GM12878 (cell line): ENCODE data around the gene ADPRHL1. TPM values are rescaled to one million over a fixed set of nuclear protein-coding genes. Genes with fewer than 3 reads are reported as not detected.
A peak's percentile ranks its signal among the peaks of the same experiment; 100 is the strongest.

Experiments used
- ATAC-seq: fragments of 200-7000 bp; cut with Tn5 transposase; 3 replicates; pipeline ENCODE4 v1.9.1; 2020; ENCODE audit warnings: mild to moderate bottlenecking, moderate library complexity
- BruUV-seq: library from RNA; stranded (reverse); fragments of 400-500 nt; replicated peaks from 2 replicates; lab custom pipeline; 2021; lab: Mats Ljungman, UMichigan
- CTCF ChIA-PET: fragments of 300-600 bp; sonication (Branson Sonifier 250); formaldehyde crosslinking; extraction: SDS; loops from one replicate; lab custom pipeline; 2021; ENCODE audit warnings: inconsistent platforms; lab: Yijun Ruan, JAX
- POLR2A ChIA-PET: fragments of 350-600 bp; formaldehyde crosslinking; extraction: SDS; loops from one replicate; lab custom pipeline; 2021; ENCODE audit warnings: inconsistent platforms; lab: Charles Lee
- RAD21 ChIA-PET: fragments of 300-600 bp; sonication (Branson Sonifier 250); formaldehyde crosslinking; loops from one replicate; lab custom pipeline; 2023; ENCODE audit warnings: antibody characterized with exemption; ENCODE audit not compliant: unreplicated experiment; lab: Charles Lee
- SMC1A ChIA-PET: fragments of 300-600 bp; sonication (Branson Sonifier 250); formaldehyde crosslinking; loops from one replicate; lab custom pipeline; 2023; ENCODE audit not compliant: unreplicated experiment, uncharacterized antibody; lab: Charles Lee
- DNase-seq: peaks from one replicate; pipeline ENCODE4 v3.0.0-alpha.2; 2011; ENCODE audit warnings: low read depth, low spot score
- FAIRE-seq: peaks from 3 replicates; lab custom pipeline; 2011; peaks lifted over from hg19 to GRCh38; lab: Jason Lieb, UNC
- H2AFZ ChIP-seq: 2 replicates; pipeline ENCODE4 v1.6.0; 2011; ENCODE audit warnings: low read depth, low read length, control low read depth; ENCODE audit not compliant: control insufficient read depth
- H3K27ac ChIP-seq: 2 replicates; pipeline ENCODE4 v1.5.1; 2011; ENCODE audit warnings: control low read depth; ENCODE audit not compliant: control insufficient read depth, insufficient read depth
- H3K27me3 ChIP-seq, 2 experiments: replicated peaks in 1 of 2; 2 replicates each; pipeline versions ENCODE4 v1.6.0 to v1.6.1; 2011; ENCODE audit warnings: low read length in 1 of 2; ENCODE audit not compliant: control insufficient read depth in 2 of 2, insufficient read depth in 2 of 2
- H3K36me3 ChIP-seq, 2 experiments: 2 replicates each; pipeline ENCODE4 v1.5.1; 2011; ENCODE audit warnings: low read length in 1 of 2; ENCODE audit not compliant: control insufficient read depth in 2 of 2, insufficient read depth in 2 of 2
- H3K4me1 ChIP-seq: 2 replicates; pipeline ENCODE4 v1.6.1; 2011; ENCODE audit warnings: mild to moderate bottlenecking, low read length, moderate library complexity, mixed read lengths; ENCODE audit not compliant: control insufficient read depth, insufficient read depth
- H3K4me2 ChIP-seq: 2 replicates; pipeline ENCODE4 v1.6.0; 2011; ENCODE audit warnings: control low read depth; ENCODE audit not compliant: control insufficient read depth, insufficient read depth
- H3K4me3 ChIP-seq: fragments of 200-600 bp; sonication (generic); 2 replicates; pipeline ENCODE4 v1.5.1; 2016
- H3K79me2 ChIP-seq: 2 replicates; pipeline ENCODE4 v1.6.0; 2011; ENCODE audit warnings: low read length; ENCODE audit not compliant: control insufficient read depth, insufficient read depth
- H3K9ac ChIP-seq: 2 replicates; pipeline ENCODE4 v1.8.0; 2011; ENCODE audit warnings: low read length, control low read depth, mixed read lengths; ENCODE audit not compliant: control insufficient read depth, insufficient read depth
- H3K9me3 ChIP-seq: replicated peaks from 3 replicates; pipeline ENCODE4 v1.5.1; 2011; ENCODE audit warnings: mild to moderate bottlenecking, low read length; ENCODE audit not compliant: control insufficient read depth, insufficient read depth
- H4K20me1 ChIP-seq: 2 replicates; pipeline ENCODE4 v1.6.0; 2011; ENCODE audit not compliant: control insufficient read depth, insufficient read depth
- BHLHE40 ChIP-seq, 2 experiments: fragments of 450-650 bp in 1 of 2; IDR thresholded peaks; 2 replicates each; pipeline ENCODE4 v1.6.1; 2011 to 2017; ENCODE audit warnings: low read depth in 2 of 2, borderline replicate concordance in 1 of 2, improper control_type of control experiment in 1 of 2, low read length in 1 of 2, mild to moderate bottlenecking in 1 of 2
- BMI1 ChIP-seq: fragments of 450-650 bp; IDR thresholded peaks from 2 replicates; pipeline ENCODE4 v1.6.1; 2016; ENCODE audit warnings: mild to moderate bottlenecking, moderate library complexity, borderline replicate concordance
- ETV6 ChIP-seq, 2 experiments: fragments of 450-650 bp in 1 of 2; IDR thresholded peaks in 1 of 2; conservative IDR thresholded peaks in 1 of 2; 2 replicates each; pipeline ENCODE4 v1.6.1; 2014; ENCODE audit warnings: antibody characterized with exemption in 1 of 2, borderline replicate concordance in 1 of 2, low read depth in 1 of 2, mild to moderate bottlenecking in 1 of 2, moderate library complexity in 1 of 2
- FOXM1 ChIP-seq: IDR thresholded peaks from 2 replicates; pipeline ENCODE4 v1.6.1; 2012; ENCODE audit warnings: low read depth, mild to moderate bottlenecking, inconsistent platforms, low read length, moderate library complexity
- GABPA ChIP-seq: IDR thresholded peaks from 2 replicates; pipeline ENCODE4 v1.6.1; 2014; ENCODE audit warnings: antibody characterized with exemption, low read depth, mild to moderate bottlenecking, inconsistent platforms
- JUNB ChIP-seq: IDR thresholded peaks from 2 replicates; pipeline ENCODE4 v1.6.1; 2016; ENCODE audit warnings: antibody characterized with exemption, mild to moderate bottlenecking
- MEF2A ChIP-seq: IDR thresholded peaks from 2 replicates; pipeline ENCODE4 v1.6.1; 2011; ENCODE audit warnings: low read depth, mild to moderate bottlenecking, low read length, moderate library complexity; ENCODE audit not compliant: insufficient read depth
- MTA3 ChIP-seq: IDR thresholded peaks from 2 replicates; pipeline ENCODE4 v1.6.1; 2012; ENCODE audit warnings: low read length, inconsistent platforms, borderline replicate concordance
- PKNOX1 ChIP-seq: fragments of 450-650 bp; IDR thresholded peaks from 2 replicates; pipeline ENCODE4 v1.6.1; 2016; ENCODE audit warnings: mild to moderate bottlenecking
- RAD51 ChIP-seq: fragments of 450-650 bp; IDR thresholded peaks from 2 replicates; pipeline ENCODE4 v1.6.1; 2016; ENCODE audit warnings: moderate library complexity, mild to moderate bottlenecking, inconsistent platforms
- RELB ChIP-seq: fragments of 450-650 bp; IDR thresholded peaks from 2 replicates; pipeline ENCODE4 v1.6.1; 2017; ENCODE audit warnings: low read depth, mild to moderate bottlenecking, moderate library complexity
- SMAD5 ChIP-seq: IDR thresholded peaks from 2 replicates; pipeline ENCODE4 v1.6.1; 2016; ENCODE audit warnings: antibody characterized with exemption, low read depth
- SUPT20H ChIP-seq: IDR thresholded peaks from 2 replicates; pipeline ENCODE4 v1.6.1; 2011; ENCODE audit warnings: low read depth, mild to moderate bottlenecking, low read length, moderate library complexity, borderline replicate concordance; ENCODE audit not compliant: control insufficient read depth
- TCF3 ChIP-seq: IDR thresholded peaks from 2 replicates; pipeline ENCODE4 v1.6.1; 2012; ENCODE audit warnings: low read depth, mild to moderate bottlenecking, low read length, borderline replicate concordance; ENCODE audit not compliant: insufficient read depth
- ZBTB40 ChIP-seq: fragments of 450-650 bp; IDR thresholded peaks from 2 replicates; pipeline ENCODE4 v1.6.1; 2016; ENCODE audit warnings: mild to moderate bottlenecking, moderate library complexity, borderline replicate concordance
- WGBS: methylation state at CpG from one replicate; pipeline ENCODE4 v1.1.6; 2016; ENCODE audit warnings: low lambda C conversion rate; ENCODE audit not compliant: insufficient replicate concordance, insufficient coverage; ENCODE audit errors: missing lambda C conversion rate; 5-methylcytosine and 5-hydroxymethylcytosine counted together
- in situ Hi-C: fragments of 300-500 bp; cut with MboI; formaldehyde crosslinking; loops from 9 replicates; pipeline ENCODE4 v1.14.3; 2018; ENCODE audit warnings: mixed read lengths
- intact Hi-C: fragments of 100-400 bp; cut with micrococcal nuclease; formaldehyde crosslinking; loops from one replicate; pipeline ENCODE4 v1.14.2; 2022; ENCODE audit not compliant: unreplicated experiment
- polyA plus RNA-seq, 11 experiments: library from polyadenylated mRNA; depleted of rRNA in 4 of 11; unstranded in 6 of 11; stranded (reverse) in 5 of 11; fragments of >200 nt; fragmentation: Nextera tagmentation in 4 of 11; fragmentation: Illumina TruSeq in 1 of 11; extraction: Ambion mirVana in 4 of 11; extraction: Trizol in 1 of 11; gene quantifications; 1 replicate in 1 of 11; 2 replicates in 10 of 11; pipeline versions ENCODE4 v1.2.1 to v1.2.3, GENCODE V29; 2011 to 2016; ENCODE audit warnings: inconsistent platforms in 2 of 11, missing spikeins in 2 of 11, low read depth in 1 of 11
- total RNA-seq, 4 experiments: library from RNA; depleted of rRNA in 3 of 4; stranded (reverse); fragments of >200 nt in 3 of 4; fragmentation: Illumina TruSeq in 1 of 4; extraction: Trizol in 1 of 4; gene quantifications; 2 replicates each; pipeline versions ENCODE4 v1.2.1 to v1.2.3, GENCODE V29; 2013 to 2021

The ADPRHL1 gene
- total and polyA plus RNA-seq, 10 of the 15 experiments (the other 5 are each of a cell fraction or from before 2014, with no cell fraction given): 0.05 to 1.9 (median 1.0) TPM

- Histone ChIP-seq H2AFZ (peak overlapping the region; percentile 50), H3K27ac (peak overlapping the region; percentile 22), H3K27me3 (no peaks in the 10 kb centered on the region), H3K9ac (peak overlapping the region; percentile 60), H3K4me1 (peaks cover 9% of the 10 kb centered on the region), H3K4me3 (0 out of 2 replicates have a peak overlapping the region, but pooled peaks have one; percentile 41), H3K79me2 (no peaks in the 10 kb centered on the region), H3K9me3 (no peaks in the 10 kb centered on the region; the same call in 2 of the 3 replicates), H3K36me3 (peaks cover 0 to 3% of the 10 kb centered on the region in 2 experiments; a peak in 2 of 4 replicates), H4K20me1 (no peaks in the 10 kb centered on the region), H3K4me2 (peak overlapping the region; percentile 46; the same call in 1 of the 2 replicates)
- DNase-seq: peak; percentile 4
- BruUV-seq: no TSS peak
- ChIA-PET RAD21 (no interaction called here), SMC1A (no interaction called here), POLR2A (interaction anchor here (0.6 to 1.1 kb wide), 2 partner anchors 44 to 84 kb away, joined by 4 to 5 read pairs; no protein-coding TSS in a partner anchor), CTCF (no interaction called here)
- intact Hi-C loops (no loop called here), in situ Hi-C loops (no loop called here)
- WGBS: 87% methylated on average over 29 of the region's 29 CpGs
- FAIRE-seq: peak; percentile 13
- ATAC-seq: peak; percentile 56
- TF ChIP-seq JUNB (no peak), SMAD5 (no peak), RELB (no peak), BMI1 (no peak), ETV6 (conservative IDR thresholded peaks at IDR 0.05 in 1 of 2, IDR thresholded peaks at IDR 0.05 in 1 of 2; ENCODE audit: borderline replicate concordance in 1 of 2, low read depth in 1 of 2) (peak in 1 of 2 experiments; percentile 99; a peak in 2 of 4 replicates), GABPA (peak; percentile 95), ZBTB40 (peak; percentile 88), RAD51 (no peak), TCF3 (no peak), FOXM1 (no peak), MEF2A (0 out of 2 replicates have a peak, but pooled peaks have one; percentile 23), SUPT20H (no peak), MTA3 (no peak), BHLHE40 (IDR thresholded peaks at IDR 0.05; ENCODE audit: borderline replicate concordance in 1 of 2, low read depth in 2 of 2, low read length in 1 of 2) (no peak), PKNOX1 (no peak)
These were observed 4.2 kb downstream of the ADPRHL1 start for GRCh38 chr13:113448885-113449692.
